ENCODE measurements around the gene ADAT1.
A peak's percentile ranks its signal among the peaks of the same experiment; 100 is the strongest.

The ADAT1 gene, protein sequence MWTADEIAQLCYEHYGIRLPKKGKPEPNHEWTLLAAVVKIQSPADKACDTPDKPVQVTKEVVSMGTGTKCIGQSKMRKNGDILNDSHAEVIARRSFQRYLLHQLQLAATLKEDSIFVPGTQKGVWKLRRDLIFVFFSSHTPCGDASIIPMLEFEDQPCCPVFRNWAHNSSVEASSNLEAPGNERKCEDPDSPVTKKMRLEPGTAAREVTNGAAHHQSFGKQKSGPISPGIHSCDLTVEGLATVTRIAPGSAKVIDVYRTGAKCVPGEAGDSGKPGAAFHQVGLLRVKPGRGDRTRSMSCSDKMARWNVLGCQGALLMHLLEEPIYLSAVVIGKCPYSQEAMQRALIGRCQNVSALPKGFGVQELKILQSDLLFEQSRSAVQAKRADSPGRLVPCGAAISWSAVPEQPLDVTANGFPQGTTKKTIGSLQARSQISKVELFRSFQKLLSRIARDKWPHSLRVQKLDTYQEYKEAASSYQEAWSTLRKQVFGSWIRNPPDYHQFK

DNA sequence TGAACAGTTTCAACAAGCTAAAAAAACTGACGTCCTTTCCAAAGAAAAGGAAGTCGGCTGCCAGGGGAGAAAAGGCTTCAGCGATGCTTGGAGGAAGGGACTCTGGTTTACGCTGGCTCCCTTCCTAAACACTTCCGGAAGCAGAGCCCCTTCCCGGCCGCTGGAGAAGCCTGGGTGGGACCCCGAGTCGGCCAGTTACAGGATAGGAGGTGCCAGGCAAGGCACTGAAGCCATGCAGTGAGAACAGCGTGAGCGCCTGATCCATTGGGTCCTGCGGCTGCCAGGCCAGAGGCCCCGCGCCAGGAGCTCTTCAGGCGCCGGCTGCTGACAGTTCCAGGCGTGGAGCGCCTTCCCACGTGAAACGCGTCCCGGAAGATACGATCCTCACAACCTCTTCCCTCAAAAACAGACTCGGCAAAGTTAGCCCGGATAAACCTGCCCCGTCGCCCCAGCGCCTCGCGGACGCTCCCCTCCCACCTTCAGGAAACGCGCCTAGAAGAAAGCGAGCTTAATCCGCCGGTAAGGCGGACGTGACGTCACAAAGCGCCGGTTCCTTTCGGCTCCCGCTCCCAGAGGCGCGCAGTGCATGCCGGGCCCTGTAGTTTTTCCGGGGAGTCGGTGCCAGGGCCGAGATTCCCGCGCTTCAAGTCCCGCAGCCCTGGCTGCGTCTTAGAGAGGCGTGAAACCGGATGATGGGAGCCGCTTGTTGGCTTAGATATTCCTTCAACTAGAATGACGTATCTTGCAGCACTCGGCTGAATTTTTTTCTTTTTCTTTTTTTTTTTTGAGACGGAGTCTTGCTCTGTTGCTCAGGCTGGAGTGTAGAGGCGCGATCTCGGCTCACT lies at the start of gene ADAT1:
Gene ADAT1, minus strand, starts transcription at position 521 of the 845 bp plus-strand sequence. CDS start 2,482 bp downstream, outside the sequence.
- peak; percentile 95 to 97 for DNase-seq

DNA sequence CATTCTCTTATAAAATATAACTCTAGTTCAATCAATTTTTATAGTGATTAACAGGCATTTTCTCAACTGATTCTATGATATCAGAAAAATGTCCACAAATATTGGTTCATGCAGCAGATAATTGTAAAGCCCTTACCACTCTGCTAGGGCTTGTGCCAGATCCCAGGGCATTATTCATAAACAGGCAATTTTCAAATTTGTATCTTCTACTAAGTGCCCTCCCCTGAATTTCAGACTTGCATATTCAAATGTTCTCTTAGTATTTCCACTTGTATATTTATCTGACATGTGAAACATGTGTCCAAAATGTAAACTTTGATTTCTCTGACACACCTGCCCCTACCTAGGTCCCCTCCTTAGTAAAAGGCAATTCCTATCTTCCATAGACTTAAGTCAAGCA lies 44.4 kb upstream of the ADAT1 start:
- no peak for DNase-seq

DNA sequence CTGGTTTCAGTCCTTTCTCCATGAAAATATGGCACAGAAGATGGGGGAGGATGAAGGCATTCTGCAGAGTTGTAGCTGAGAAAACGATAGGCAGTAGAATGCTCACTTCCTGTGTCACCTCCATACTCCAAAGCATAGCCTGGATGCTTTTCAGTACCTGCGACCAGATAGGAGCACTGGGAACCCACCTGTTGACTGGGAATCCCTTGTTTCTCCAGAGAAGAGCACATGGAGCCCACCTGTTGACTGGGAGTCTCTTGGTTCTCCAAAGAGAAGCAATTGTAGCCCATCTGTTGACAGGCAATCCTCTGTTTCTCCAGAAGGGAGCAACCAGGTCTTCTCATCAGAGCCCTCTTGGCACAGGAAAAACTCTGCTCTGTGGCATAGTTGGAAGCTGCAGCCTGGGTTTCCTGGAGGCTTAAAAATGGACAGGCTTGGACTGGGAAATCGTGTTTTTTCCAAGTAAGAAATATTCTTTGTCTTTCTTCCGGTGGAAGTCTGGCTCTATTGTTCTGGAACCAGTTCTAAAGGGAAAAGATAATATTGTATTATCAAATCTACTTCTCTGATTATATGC lies 37.7 kb upstream of the ADAT1 start:
- no peak for DNase-seq

DNA sequence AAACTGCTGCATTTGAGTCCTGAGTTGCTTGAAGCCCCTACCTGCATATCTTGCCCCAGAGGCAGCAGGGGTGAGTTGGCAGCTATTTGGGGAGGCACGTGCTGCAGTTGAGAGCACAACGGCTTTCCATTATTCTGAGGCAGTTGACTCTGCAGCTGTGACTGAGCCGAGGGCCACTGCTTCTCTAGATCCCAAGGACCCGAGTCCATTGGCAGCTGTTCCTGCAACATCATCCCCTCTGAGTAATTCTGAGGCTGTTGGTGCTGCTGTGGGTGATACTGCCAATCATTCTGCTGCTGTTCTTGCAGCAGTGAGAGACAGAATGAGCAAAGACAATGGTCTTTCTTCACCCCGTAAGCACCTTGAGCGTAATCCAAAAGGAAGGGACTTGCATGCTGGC lies 37.2 kb upstream of the ADAT1 start:
- DNase-seq: no peak

DNA sequence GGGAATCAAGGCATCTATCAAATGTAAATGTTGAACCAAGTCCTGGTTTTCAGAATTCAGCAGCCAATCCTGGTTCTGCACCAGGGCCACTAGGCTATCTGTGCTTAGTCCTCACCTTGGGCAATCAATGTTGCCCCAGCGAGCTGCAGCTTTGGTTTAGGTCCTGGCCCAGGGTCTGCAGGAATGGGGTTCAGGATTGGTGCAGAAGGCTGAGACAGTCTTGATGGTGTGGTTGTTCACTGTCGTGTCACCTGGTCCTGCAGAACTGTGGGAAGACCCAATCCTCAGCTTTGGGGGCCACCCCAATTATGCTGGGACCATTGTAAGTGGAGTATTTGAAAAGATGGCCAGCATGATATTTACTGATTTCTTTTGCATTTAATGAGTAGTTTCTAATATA lies 35.1 kb upstream of the ADAT1 start:
- DNase-seq: no peak

DNA sequence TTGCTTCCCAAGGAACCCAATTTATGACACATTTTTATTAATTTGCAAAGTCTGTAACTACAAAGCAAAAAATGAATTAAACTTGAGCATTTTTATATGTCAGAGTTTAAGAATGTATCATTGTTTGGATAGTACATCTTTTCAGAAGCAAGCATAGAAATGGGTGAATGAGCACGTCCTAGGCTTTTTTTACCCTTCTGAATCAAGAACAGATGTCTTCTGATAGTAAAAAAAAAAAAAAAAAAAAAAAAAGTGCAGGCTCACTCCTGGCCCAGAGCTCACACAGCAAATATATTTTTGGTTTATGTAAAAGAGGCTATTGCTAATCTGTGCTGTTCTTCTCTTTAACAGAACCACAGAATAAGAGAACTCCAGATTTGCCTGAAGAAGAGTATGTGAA lies 30.8 kb upstream of the ADAT1 start:
- no peak for DNase-seq

DNA sequence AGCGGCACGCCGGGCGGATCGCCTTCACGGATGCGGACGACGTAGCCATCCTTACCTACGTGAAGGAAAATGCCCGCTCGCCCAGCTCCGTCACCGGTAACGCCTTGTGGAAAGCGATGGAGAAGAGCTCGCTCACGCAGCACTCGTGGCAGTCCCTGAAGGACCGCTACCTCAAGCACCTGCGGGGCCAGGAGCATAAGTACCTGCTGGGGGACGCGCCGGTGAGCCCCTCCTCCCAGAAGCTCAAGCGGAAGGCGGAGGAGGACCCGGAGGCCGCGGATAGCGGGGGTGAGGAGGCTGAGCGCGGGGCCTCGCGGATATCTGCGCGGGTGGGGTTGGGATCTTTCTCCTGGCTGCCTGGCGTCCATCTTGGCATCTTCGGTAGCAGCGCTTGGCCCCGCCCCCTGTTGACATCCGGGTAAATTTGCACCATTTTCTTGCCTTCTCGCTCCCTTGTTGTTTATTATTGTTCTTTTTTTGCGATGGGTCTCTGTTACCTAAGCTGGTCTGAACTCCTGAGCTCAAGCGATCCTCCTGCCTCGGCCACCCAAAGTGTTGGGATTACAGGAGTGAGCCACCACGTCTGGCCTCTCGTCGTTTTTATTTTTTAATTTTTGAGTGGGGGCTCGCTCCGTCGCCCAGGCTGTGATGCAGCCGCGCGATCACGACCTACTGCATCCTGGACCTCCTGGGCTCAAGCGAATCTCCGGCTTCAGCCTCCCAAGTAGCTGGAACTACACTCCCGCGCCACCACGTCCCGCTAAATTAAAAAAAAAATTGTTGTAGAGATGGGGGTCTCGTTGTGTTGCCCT lies 25.4 kb upstream of the ADAT1 start:
- peak; percentile 80 to 84 for DNase-seq

DNA sequence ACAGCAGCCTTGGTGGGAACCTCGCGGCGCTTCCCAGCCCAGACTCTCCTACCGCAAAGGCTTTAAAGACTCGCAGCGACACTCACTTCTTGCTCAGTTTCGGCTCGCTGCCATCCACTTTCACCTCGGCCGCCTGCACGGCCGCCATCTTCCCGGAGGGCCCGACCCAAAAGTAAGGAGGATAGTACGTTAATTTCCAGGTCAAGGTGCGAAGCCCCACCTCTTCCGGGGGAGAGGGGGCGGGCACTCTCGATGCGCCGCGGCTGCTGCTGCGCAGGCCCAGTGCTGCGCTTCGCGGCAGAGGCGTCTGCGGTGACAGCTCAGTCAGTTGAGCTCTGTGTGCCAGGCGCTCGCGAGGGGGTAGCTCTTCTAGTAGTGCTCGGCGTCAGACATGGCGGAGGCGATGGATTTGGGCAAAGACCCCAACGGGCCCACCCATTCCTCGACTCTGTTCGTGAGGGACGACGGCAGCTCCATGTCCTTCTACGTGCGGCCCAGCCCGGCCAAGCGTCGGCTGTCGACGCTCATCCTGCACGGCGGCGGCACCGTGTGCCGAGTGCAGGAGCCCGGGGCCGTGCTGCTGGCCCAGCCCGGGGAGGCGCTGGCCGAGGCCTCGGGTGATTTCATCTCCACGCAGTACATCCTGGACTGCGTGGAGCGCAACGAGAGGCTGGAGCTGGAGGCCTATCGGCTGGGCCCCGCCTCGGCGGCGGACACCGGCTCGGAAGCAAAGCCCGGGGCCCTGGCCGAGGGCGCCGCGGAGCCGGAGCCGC lies 24.6 kb upstream of the ADAT1 start, which contains the start of the genes KARS1 and TERF2IP:
Gene KARS1, minus strand, starts transcription at position 174 of the 773 bp plus-strand sequence. Its CDS starts 26 bp downstream, at position 148.
Gene TERF2IP, plus strand, starts transcription at position 282 of the 773 bp plus-strand sequence. Its CDS starts 110 bp downstream, at position 392.
- peak; percentile 91 to 96 for DNase-seq

DNA sequence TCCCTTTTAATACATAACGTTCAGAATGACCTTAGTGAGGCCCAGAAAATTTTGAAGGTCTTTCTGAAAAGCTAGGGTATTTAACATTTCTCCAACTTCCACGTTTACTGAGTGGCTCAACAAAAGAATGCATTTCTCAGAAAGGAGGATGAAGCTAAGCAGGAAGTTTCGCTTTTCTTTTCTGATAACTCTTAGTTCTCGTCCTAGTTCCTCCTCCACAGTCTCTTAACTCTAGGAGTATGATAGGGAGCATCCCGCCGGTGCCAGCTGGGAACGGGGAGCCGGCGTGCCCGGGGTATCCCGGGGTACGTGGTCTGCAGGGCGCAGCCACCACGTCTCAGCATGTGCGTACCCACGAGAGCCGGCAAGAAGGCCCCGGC lies 24.0 kb upstream of the ADAT1 start:
- no peak for DNase-seq

DNA sequence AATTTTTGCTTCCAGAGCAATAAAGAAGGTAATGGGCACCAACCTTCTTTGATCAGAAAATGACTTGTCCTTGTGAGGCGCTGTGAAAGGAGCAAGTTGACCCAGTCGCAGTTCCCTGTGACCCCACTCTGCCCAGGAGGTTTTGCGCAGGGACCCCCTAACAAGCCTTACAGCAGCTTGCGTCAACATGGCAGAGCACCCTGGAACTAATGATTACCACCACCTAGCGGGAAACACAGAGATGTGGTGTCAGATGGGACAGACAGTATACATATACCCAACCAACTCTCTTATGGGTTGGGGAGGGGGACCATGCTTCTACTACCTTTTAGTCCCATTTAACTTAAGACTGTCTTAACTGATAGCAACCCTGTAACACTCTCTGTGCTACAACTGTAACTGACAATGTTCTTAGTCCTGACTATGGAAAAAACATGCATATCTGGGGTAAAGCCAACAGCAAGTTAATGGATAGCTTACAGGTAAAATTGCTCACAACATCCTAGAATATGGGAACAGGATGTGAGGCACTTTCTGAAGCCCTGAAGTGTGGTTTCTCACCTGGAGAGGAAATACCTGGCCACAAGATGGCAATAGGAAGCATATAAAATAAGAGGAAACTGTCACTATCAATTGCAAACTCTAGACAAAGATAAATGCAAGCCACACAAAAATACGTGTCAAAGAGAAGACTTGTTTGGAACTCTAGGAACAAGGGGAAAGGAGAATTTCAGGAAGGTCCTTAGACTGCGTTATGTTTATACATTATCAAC lies 21.3 kb upstream of the ADAT1 start:
- no peak for DNase-seq

DNA sequence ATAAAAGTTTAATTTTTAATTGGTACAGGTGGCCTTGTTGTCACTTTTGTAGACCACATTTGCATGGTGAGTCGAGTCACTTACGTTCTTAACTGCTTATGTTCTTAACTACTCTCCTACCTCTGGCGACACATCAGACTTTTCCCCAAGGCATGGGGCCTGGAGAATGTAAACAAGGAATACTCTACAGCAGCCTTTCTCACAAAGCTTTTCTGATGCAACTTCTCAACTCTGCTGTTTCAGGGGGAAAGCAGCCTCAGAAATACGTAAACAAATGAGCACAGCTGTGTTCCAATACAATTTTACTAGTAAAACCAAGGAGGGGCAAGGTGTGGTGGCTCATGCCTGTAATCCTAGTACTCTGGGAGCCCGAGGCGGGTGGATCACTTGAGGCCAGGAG lies 17.5 kb upstream of the ADAT1 start:
- DNase-seq: no peak

DNA sequence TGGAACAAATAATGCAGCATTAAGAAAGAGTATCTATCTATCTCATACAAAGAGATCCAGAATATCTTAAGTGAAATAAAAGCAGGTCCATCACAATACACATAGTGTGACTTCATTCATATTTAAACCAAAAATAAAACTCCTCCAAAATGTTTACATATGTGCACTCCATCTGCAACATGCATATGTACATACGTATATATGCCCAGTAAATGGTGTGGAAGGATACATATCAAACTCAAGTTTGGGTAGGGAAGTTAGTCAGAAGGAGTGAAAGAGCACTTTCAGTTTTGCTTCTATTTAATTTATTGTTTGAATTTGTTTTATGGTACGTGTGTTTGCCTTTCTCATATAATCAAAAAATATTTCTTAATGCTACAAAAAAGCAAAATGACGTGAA lies 12.0 kb upstream of the ADAT1 start:
- no peak for DNase-seq

DNA sequence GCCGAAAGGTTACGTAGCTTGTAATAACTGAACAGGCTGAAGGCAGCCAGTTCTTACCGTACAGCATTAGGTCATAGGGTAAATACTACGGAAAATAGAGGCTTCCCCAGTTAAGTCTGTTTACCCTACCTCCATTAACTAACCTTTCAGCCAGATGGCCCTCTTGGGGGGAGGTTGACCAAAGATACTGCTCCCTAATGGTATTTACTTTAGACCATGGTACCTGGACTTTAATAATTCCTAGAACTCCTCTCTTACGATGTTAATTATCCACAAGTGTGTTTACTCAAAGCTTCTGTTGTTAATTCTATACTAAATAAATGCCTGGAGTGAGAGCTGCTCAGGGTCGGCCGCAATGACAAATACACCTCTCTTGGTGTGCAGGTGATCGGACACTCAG lies 9.8 kb upstream of the ADAT1 start:
- no peak for DNase-seq

DNA sequence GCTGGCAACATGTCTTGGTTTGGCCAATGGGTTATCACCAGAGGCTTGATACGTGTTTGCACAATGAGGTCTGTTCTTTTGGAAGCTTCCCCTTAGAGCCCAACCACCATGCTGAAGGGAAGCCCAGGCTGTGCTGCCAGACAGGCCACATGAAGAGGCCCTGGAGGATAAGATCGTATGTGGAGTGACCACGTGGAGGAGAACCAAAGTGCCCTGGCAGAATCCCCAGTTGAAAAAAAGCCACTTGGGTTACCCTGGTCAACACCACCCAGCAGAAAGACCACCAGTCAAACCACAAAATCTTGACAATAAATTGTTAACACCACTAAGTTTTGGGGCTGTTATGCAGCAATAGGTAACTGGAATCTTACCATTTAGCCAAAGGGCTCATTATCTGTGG lies 7.0 kb upstream of the ADAT1 start:
- DNase-seq: no peak

DNA sequence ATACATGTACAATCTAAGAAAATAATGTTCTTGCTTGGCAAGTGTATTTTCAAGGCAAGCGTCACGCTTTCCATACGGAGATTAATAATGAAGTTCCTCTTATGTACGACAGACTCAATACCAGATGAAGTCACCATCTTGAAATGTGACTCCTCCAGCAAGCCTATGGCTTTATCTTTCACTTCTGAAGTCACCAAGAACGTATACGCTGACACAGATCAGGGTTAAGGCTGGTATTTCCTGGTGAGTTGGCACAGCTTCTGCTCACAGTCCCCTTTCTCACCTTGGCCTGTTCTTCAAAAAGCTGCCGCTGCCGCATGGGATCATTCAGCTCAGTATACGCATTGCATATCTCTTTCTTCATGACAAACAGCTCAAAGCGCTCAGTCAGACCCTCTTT lies 6.1 kb upstream of the ADAT1 start:
- no peak for DNase-seq

DNA sequence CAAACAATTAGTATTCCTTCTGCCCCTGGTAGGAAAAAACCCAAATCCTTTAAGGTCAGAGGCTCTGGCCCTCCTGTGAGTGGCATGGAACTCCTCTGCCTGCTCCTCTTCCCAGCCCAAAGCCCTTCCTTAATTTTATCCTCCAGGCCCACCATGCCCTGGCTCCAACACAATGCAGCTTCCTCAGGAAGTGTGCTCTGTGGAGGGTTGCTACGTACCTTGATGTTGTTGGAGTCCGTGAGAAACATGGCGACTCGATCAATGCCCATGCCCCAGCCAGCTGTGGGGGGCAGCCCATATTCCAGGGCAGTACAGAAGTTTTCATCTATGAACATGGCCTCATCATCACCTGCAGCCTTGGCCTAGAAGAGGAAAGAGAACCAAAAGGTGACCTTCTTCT lies 5.3 kb upstream of the ADAT1 start:
- no peak for DNase-seq

DNA sequence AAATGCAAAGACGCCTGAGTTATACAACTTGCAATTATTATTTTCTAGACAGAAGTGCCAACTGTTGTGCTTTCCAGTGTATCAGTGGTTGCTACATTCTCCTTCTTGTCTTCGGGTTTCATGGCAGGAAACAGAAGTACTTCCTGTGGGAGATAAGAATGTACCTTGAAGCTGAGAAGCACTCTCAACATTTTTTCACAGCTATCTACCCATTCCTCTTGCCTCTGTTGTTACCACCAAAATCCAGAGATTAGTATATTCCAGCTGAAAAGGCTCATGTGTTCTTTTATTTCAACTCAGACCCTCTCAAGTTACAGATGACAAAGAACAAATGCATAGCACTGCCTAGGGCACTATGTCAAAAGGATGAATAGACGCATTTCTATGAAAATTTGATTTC lies 4.8 kb upstream of the ADAT1 start:
- DNase-seq: no peak

DNA sequence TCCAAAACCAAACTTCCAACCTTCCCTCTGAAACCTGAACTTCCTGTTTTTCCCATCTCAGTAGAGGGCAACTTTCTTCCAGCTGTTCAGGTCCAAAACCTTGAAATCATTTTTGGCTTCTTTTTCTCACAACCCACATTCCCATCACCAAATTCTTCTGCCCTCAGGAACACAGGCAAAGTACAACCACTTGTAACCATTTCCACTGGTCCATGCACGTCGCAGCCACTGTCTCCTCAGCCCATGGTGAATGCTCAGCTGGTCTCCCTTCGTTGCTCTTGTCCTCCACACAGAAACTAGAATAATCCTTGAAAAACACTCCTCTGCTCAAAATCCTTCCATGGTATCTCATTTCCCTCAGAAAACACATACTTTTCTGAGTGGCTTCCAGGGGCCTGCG lies 3.7 kb upstream of the ADAT1 start:
- DNase-seq: no peak

DNA sequence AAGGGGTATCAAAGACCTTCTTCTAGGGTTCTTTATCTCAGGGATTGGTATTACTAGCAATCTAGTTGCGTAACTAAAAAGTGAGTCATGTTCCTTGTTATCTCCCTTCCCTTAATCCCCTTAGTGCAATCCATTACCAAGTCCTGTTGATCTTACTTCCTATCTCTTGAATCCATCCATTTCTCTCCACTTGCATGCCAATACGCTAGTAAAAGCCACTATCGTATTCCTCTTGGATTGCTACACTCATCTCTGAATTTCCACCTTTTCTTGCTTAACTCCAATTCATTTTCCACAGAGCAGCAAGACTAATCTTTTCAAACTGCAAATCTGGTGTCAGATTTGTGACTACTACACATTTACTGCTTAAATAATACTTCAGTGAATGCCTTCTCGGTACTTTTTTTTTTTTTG lies 1.8 kb upstream of the ADAT1 start:
- DNase-seq: no peak

DNA sequence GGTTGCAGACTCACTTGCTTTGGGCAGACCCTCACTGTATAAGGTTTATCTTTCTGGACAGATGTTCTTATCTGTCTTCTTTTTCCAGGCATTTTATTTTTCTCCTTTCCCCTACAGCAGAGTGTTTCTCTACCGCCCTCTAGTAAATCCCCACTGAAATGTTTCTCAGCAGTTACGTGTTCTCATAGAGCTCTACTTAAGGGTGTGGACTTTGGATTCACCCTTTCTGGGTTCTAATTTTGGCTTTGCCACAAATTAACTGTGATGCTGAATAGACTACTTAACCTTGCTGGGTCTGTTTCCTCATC lies 2.0 kb downstream of the ADAT1 start:
- no peak for DNase-seq

Measured in stimulated activated CD4-positive, alpha-beta T cell treated with anti-CD3 and anti-CD28 coated beads, Interleukin-4, amount 100 ng/mL, for 4 hours (primary cell).